Panc1 (cell line): ENCODE data around the gene GPR176. TPM values are rescaled to one million over a fixed set of nuclear protein-coding genes. Genes with fewer than 3 reads are reported as not detected.
A peak's percentile ranks its signal among the peaks of the same experiment; 100 is the strongest.

Experiments
- ATAC-seq: fragments of 200-7000 bp; cut with Tn5 transposase; 2 replicates; pipeline ENCODE4 v1.9.1; 2020; ENCODE audit warnings: mild to moderate bottlenecking, moderate library complexity
- BruUV-seq: library from RNA; stranded (reverse); fragments of 400-500 nt; replicated peaks from 2 replicates; lab custom pipeline; 2021; lab: Mats Ljungman, UMichigan
- CTCF ChIA-PET: fragments of 300-600 bp; sonication (Branson Sonifier 250); formaldehyde crosslinking; loops from one replicate; lab custom pipeline; 2022; ENCODE audit warnings: antibody characterized with exemption; lab: Charles Lee
- POLR2A ChIA-PET: fragments of 300-600 bp; sonication (Branson Sonifier 250); formaldehyde crosslinking; loops from one replicate; lab custom pipeline; 2022; ENCODE audit warnings: antibody characterized with exemption; lab: Charles Lee
- DNase-seq: peaks from one replicate; pipeline ENCODE4 v3.0.0-alpha.2; 2010; ENCODE audit warnings: low read depth, low spot score
- H3K27ac ChIP-seq: 2 replicates; pipeline ENCODE4 v1.5.1; 2011; ENCODE audit warnings: mild to moderate bottlenecking, low read length, inconsistent platforms
- H3K27me3 ChIP-seq: fragments of 200-500 bp; sonication (Bioruptor generic); 2 replicates; pipeline ENCODE4 v1.6.0; 2014; ENCODE audit warnings: low read length, inconsistent platforms; ENCODE audit not compliant: control insufficient read depth, insufficient read depth
- H3K36me3 ChIP-seq: fragments of 200-500 bp; sonication (Bioruptor generic); 2 replicates; pipeline ENCODE4 v1.5.1; 2014; ENCODE audit warnings: inconsistent platforms, mild to moderate bottlenecking, low read length, moderate library complexity; ENCODE audit not compliant: control insufficient read depth, insufficient read depth
- H3K4me1 ChIP-seq: 2 replicates; pipeline ENCODE4 v1.5.1; 2011; ENCODE audit warnings: inconsistent platforms, mild to moderate bottlenecking, low read length, moderate library complexity; ENCODE audit not compliant: control insufficient read depth, insufficient read depth
- H3K4me3 ChIP-seq, 2 experiments: 2 replicates each; pipeline ENCODE4 v1.5.1; 2011 to 2012; ENCODE audit warnings: low read depth in 2 of 2, low read length in 2 of 2, mild to moderate bottlenecking in 2 of 2, inconsistent platforms in 1 of 2, moderate library complexity in 1 of 2
- H3K9me3 ChIP-seq: fragments of 200-500 bp; sonication (Bioruptor generic); 2 replicates; pipeline ENCODE4 v1.5.1; 2014; ENCODE audit warnings: low read depth, mild to moderate bottlenecking, inconsistent platforms, low read length, moderate library complexity; ENCODE audit not compliant: control insufficient read depth, insufficient read depth
- POLR2AphosphoS5 ChIP-seq: IDR thresholded peaks from 2 replicates; pipeline ENCODE4 v1.6.1; 2012; ENCODE audit warnings: mild to moderate bottlenecking, low read depth, low read length, moderate library complexity
- SIN3A ChIP-seq: IDR thresholded peaks from 2 replicates; pipeline ENCODE4 v1.6.1; 2012; ENCODE audit warnings: low read depth, mild to moderate bottlenecking, low read length, moderate library complexity, borderline replicate concordance; ENCODE audit not compliant: insufficient read depth
- TCF7L2 ChIP-seq: IDR thresholded peaks from 2 replicates; pipeline ENCODE4 v1.6.1; 2011; ENCODE audit warnings: mild to moderate bottlenecking, low read depth, low read length, inconsistent platforms
- in situ Hi-C: cut with HindIII; loops from 2 replicates; pipeline ENCODE4 v1.10.0; 2016; ENCODE audit warnings: low sequenced_read_pairs, low pct_unique_long_range_greater_than_20kb
- intact Hi-C: fragments of 100-400 bp; cut with micrococcal nuclease; formaldehyde crosslinking; loops from one replicate; pipeline ENCODE4 v1.10.0; 2022; ENCODE audit not compliant: unreplicated experiment
- total RNA-seq: library from RNA; stranded (reverse); gene quantifications from one replicate; pipeline ENCODE4 v1.2.1, GENCODE V29; 2021; ENCODE audit not compliant: unreplicated experiment
- TF ChIP-seq, protein P1 (sequence below): fragments of 450-650 bp; IDR thresholded peaks from 2 replicates; pipeline ENCODE4 v1.5.1; 2017; ENCODE audit warnings: mild to moderate bottlenecking
- TF ChIP-seq, protein P2 (sequence below), 2 experiments: IDR thresholded peaks; 2 replicates each; pipeline ENCODE4 v1.6.1; 2011 to 2012; ENCODE audit warnings: low read depth in 2 of 2, control low read depth in 1 of 2, low read length in 1 of 2, mild to moderate bottlenecking in 1 of 2, moderate library complexity in 1 of 2; ENCODE audit not compliant: insufficient read depth in 1 of 2

GPR176 gene
- total RNA-seq, 1 experiment from 2014 or later: 12.7 TPM

DNA sequence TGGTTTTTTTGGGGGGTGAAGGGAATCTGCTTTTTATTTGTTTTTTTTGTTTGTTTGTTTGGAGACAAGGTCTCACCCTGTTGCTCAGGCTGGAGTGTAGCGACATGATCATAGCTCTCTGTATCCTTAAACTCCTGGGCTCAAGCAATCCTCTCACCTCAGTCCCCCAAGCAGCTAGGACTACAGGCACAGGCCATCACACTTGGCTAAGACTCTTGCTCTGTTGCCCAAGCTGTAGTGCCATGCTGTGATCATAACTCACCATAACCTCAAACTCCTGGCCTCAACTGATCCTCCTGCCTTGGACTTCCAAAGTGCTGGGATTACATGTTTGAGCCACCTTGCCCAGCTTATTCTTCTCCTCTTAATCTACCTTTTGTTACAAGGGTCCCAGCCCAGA lies 31.8 kb downstream of the GPR176 start:
- DNase-seq (no peak), ATAC-seq (peak; percentile 34; the same call in 1 of the 2 replicates)
- CTCF ChIA-PET: no interaction called here
- Histone ChIP-seq H3K9me3 (no peaks in the 10 kb centered on the region), H3K27me3 (no peaks in the 10 kb centered on the region), H3K27ac (no peak overlapping the region), H3K4me1 (no peaks in the 10 kb centered on the region), H3K4me3 (no peak overlapping the region), H3K36me3 (no peaks in the 10 kb centered on the region)
- POLR2A ChIA-PET: no interaction called here
- intact Hi-C loops: no loop called here
- BruUV-seq: no TSS peak
- in situ Hi-C loops: loop anchor here (5.0 kb wide), 1 partner anchor 91 kb away; no protein-coding TSS in a partner anchor
- TF ChIP-seq, protein P1, sequence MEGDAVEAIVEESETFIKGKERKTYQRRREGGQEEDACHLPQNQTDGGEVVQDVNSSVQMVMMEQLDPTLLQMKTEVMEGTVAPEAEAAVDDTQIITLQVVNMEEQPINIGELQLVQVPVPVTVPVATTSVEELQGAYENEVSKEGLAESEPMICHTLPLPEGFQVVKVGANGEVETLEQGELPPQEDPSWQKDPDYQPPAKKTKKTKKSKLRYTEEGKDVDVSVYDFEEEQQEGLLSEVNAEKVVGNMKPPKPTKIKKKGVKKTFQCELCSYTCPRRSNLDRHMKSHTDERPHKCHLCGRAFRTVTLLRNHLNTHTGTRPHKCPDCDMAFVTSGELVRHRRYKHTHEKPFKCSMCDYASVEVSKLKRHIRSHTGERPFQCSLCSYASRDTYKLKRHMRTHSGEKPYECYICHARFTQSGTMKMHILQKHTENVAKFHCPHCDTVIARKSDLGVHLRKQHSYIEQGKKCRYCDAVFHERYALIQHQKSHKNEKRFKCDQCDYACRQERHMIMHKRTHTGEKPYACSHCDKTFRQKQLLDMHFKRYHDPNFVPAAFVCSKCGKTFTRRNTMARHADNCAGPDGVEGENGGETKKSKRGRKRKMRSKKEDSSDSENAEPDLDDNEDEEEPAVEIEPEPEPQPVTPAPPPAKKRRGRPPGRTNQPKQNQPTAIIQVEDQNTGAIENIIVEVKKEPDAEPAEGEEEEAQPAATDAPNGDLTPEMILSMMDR: no peak
- no peak for TF ChIP-seq POLR2AphosphoS5
- TF ChIP-seq, protein P2, sequence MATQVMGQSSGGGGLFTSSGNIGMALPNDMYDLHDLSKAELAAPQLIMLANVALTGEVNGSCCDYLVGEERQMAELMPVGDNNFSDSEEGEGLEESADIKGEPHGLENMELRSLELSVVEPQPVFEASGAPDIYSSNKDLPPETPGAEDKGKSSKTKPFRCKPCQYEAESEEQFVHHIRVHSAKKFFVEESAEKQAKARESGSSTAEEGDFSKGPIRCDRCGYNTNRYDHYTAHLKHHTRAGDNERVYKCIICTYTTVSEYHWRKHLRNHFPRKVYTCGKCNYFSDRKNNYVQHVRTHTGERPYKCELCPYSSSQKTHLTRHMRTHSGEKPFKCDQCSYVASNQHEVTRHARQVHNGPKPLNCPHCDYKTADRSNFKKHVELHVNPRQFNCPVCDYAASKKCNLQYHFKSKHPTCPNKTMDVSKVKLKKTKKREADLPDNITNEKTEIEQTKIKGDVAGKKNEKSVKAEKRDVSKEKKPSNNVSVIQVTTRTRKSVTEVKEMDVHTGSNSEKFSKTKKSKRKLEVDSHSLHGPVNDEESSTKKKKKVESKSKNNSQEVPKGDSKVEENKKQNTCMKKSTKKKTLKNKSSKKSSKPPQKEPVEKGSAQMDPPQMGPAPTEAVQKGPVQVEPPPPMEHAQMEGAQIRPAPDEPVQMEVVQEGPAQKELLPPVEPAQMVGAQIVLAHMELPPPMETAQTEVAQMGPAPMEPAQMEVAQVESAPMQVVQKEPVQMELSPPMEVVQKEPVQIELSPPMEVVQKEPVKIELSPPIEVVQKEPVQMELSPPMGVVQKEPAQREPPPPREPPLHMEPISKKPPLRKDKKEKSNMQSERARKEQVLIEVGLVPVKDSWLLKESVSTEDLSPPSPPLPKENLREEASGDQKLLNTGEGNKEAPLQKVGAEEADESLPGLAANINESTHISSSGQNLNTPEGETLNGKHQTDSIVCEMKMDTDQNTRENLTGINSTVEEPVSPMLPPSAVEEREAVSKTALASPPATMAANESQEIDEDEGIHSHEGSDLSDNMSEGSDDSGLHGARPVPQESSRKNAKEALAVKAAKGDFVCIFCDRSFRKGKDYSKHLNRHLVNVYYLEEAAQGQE (IDR thresholded peaks at IDR 0.05; ENCODE audit: insufficient read depth in 1 of 2, low read depth in 2 of 2, low read length in 1 of 2): no peak
- TF ChIP-seq SIN3A: no peak

DNA sequence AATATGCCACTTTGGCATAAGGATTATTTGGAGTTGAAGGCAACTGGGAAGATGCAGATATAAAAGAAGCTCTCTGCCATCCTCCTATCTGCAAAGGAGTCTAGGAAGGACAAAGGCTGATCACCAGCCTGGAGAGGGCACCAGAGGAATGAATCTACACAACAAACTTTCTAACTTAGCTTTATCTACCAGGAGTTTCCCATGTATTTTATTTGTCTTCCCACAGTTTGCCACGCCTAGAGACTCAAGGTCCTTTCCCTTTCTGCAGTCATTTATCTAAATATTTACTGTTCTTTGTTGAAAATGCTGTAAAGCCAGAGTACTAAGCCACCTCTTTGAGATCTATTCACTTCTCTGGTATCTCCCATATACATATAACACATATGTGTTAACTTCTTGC lies 32.2 kb downstream of the GPR176 start:
- peak; percentile 83 for ATAC-seq
- no peaks in the 10 kb centered on the region for H3K9me3 ChIP-seq
- peak; percentile 15 for DNase-seq
- TF ChIP-seq, protein P1: peak; percentile 63
- TF ChIP-seq TCF7L2: no peak
- no peaks in the 10 kb centered on the region for H3K4me1 ChIP-seq
- no peak overlapping the region for H3K27ac ChIP-seq
- BruUV-seq: no TSS peak
- H3K36me3 ChIP-seq: no peaks in the 10 kb centered on the region
- in situ Hi-C loops: loop anchor here (5.0 kb wide), 1 partner anchor 91 kb away; no protein-coding TSS in a partner anchor
- POLR2A ChIA-PET: interaction anchor here (0.6 kb wide), 1 partner anchor 65 kb away, joined by 11 read pairs; no protein-coding TSS in a partner anchor
- intact Hi-C loops: no loop called here
- H3K27me3 ChIP-seq: no peaks in the 10 kb centered on the region
- H3K4me3 ChIP-seq: no peak overlapping the region
- CTCF ChIA-PET: no interaction called here
